PFSK-1 (cell line): Measurements from ENCODE around the gene GRIP1.

Experiments
- POLR2AphosphoS5 ChIP-seq: IDR thresholded peaks from 2 replicates; pipeline ENCODE4 v1.6.1; 2012; ENCODE audit warnings: low read depth, mild to moderate bottlenecking, control low read depth, low read length, moderate library complexity
- SIN3A ChIP-seq: IDR thresholded peaks from 2 replicates; pipeline ENCODE4 v1.6.1; 2012; ENCODE audit warnings: mild to moderate bottlenecking, low read length, moderate library complexity, borderline replicate concordance; ENCODE audit not compliant: insufficient read depth

GRCh38 chr12:66698558-66698957 lies 19.7 kb upstream of the GRIP1 start:
- TF ChIP-seq SIN3A (no peak), POLR2AphosphoS5 (no peak)
